HCT116 (cell line): ENCODE results near the gene GALNT15.

ENCODE experiments used
- EZH2phosphoT487 ChIP-seq: fragments of 200-600 bp; IDR thresholded peaks from 2 replicates; pipeline ENCODE4 v1.6.1; 2018; ENCODE audit warnings: antibody characterized with exemption, borderline replicate concordance
- POLR2A ChIP-seq: IDR thresholded peaks from 2 replicates; pipeline ENCODE4 v1.7.0; 2011; ENCODE audit warnings: borderline replicate concordance; ENCODE audit not compliant: insufficient read depth, insufficient read length; ENCODE audit errors: extremely low read depth
- POLR2AphosphoS5 ChIP-seq: IDR thresholded peaks from 2 replicates; pipeline ENCODE4 v1.6.1; 2011; ENCODE audit warnings: mild to moderate bottlenecking, low read depth, low read length, moderate library complexity
- SP1 ChIP-seq: IDR thresholded peaks from 2 replicates; pipeline ENCODE4 v1.6.1; 2012; ENCODE audit warnings: low read depth
- SRF ChIP-seq: IDR thresholded peaks from 2 replicates; pipeline ENCODE4 v1.6.1; 2012; ENCODE audit warnings: low read depth
- ZNF274 ChIP-seq: fragments of 200-500 bp; sonication (Bioruptor generic); IDR thresholded peaks from 2 replicates; pipeline ENCODE4 v1.6.1; 2014; ENCODE audit warnings: mild to moderate bottlenecking, low read depth, low read length, inconsistent platforms
- TF ChIP-seq, protein P1 (sequence below), 3 experiments: fragments of 200-600 bp in 1 of 3; sonication (generic) in 1 of 3; IDR thresholded peaks in 2 of 3; conservative IDR thresholded peaks in 1 of 3; 2 replicates each; pipeline ENCODE4 v1.5.1; 2012 to 2017; ENCODE audit warnings: low read depth in 2 of 3, low read length in 2 of 3, antibody characterized with exemption in 1 of 3, borderline replicate concordance in 1 of 3, control low read depth in 1 of 3, mild to moderate bottlenecking in 1 of 3, mixed read lengths in 1 of 3, mixed run types in 1 of 3, moderate library complexity in 1 of 3; ENCODE audit not compliant: insufficient read depth in 1 of 3
- TF ChIP-seq, protein P2 (sequence below): IDR thresholded peaks from 2 replicates; pipeline ENCODE4 v1.6.1; 2012; ENCODE audit warnings: low read depth

GRCh38 chr3:16140116-16140893 lies 34.2 kb upstream of the GALNT15 start:
- TF ChIP-seq SRF (no peak), POLR2A (no peak), POLR2AphosphoS5 (no peak), EZH2phosphoT487 (no peak), SP1 (no peak), ZNF274 (no peak)
- TF ChIP-seq, protein P1, sequence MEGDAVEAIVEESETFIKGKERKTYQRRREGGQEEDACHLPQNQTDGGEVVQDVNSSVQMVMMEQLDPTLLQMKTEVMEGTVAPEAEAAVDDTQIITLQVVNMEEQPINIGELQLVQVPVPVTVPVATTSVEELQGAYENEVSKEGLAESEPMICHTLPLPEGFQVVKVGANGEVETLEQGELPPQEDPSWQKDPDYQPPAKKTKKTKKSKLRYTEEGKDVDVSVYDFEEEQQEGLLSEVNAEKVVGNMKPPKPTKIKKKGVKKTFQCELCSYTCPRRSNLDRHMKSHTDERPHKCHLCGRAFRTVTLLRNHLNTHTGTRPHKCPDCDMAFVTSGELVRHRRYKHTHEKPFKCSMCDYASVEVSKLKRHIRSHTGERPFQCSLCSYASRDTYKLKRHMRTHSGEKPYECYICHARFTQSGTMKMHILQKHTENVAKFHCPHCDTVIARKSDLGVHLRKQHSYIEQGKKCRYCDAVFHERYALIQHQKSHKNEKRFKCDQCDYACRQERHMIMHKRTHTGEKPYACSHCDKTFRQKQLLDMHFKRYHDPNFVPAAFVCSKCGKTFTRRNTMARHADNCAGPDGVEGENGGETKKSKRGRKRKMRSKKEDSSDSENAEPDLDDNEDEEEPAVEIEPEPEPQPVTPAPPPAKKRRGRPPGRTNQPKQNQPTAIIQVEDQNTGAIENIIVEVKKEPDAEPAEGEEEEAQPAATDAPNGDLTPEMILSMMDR (IDR thresholded peaks at IDR 0.05 in 2 of 3, conservative IDR thresholded peaks at IDR 0.05 in 1 of 3; ENCODE audit: borderline replicate concordance in 1 of 3, insufficient read depth in 1 of 3, low read depth in 2 of 3, low read length in 2 of 3), result no peak
- TF ChIP-seq, protein P2, sequence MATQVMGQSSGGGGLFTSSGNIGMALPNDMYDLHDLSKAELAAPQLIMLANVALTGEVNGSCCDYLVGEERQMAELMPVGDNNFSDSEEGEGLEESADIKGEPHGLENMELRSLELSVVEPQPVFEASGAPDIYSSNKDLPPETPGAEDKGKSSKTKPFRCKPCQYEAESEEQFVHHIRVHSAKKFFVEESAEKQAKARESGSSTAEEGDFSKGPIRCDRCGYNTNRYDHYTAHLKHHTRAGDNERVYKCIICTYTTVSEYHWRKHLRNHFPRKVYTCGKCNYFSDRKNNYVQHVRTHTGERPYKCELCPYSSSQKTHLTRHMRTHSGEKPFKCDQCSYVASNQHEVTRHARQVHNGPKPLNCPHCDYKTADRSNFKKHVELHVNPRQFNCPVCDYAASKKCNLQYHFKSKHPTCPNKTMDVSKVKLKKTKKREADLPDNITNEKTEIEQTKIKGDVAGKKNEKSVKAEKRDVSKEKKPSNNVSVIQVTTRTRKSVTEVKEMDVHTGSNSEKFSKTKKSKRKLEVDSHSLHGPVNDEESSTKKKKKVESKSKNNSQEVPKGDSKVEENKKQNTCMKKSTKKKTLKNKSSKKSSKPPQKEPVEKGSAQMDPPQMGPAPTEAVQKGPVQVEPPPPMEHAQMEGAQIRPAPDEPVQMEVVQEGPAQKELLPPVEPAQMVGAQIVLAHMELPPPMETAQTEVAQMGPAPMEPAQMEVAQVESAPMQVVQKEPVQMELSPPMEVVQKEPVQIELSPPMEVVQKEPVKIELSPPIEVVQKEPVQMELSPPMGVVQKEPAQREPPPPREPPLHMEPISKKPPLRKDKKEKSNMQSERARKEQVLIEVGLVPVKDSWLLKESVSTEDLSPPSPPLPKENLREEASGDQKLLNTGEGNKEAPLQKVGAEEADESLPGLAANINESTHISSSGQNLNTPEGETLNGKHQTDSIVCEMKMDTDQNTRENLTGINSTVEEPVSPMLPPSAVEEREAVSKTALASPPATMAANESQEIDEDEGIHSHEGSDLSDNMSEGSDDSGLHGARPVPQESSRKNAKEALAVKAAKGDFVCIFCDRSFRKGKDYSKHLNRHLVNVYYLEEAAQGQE, result no peak
